Ovary (tissue), 9 donors: ENCODE results near the gene MYO3B. TPM values are rescaled to one million over a fixed set of nuclear protein-coding genes. Genes with fewer than 3 reads are reported as not detected.

Source experiments
- DNase-seq, 5 donors: peaks; one replicate each; pipeline ENCODE4 v3.0.0-alpha.2; 2019 to 2020
- H3K27ac ChIP-seq, 2 donors: fragments of 200-600 bp; one replicate each; pipeline versions ENCODE4 v1.5.1 to v1.8.0; 2019 to 2022
- H3K27me3 ChIP-seq: fragments of 200-600 bp; one replicate; pipeline ENCODE4 v1.8.0; 2022
- H3K36me3 ChIP-seq: fragments of 200-600 bp; sonication (generic); one replicate; pipeline ENCODE4 v1.5.1; 2019
- H3K4me1 ChIP-seq: one replicate; pipeline ENCODE4 v1.8.1; 2013; ENCODE audit warnings: mild to moderate bottlenecking, moderate library complexity; ENCODE audit not compliant: insufficient read depth
- H3K4me3 ChIP-seq: fragments of 200-600 bp; sonication (generic); one replicate; pipeline ENCODE4 v1.5.1; 2017
- H3K9me3 ChIP-seq, 2 donors: fragments of 200-600 bp in 1 of 2; sonication (generic) in 1 of 2; one replicate each; pipeline versions ENCODE4 v1.5.1 to v1.8.1; 2013 to 2019; ENCODE audit warnings: mild to moderate bottlenecking in 1 of 2, moderate library complexity in 1 of 2
- EP300 ChIP-seq: sonication (generic); formaldehyde crosslinking; IDR thresholded peaks from one replicate; pipeline ENCODE4 v1.6.1; 2017; ENCODE audit warnings: antibody characterized with exemption
- POLR2A ChIP-seq: fragments of 450-650 bp; IDR thresholded peaks from one replicate; pipeline ENCODE4 v1.6.1; 2017; ENCODE audit warnings: antibody characterized with exemption, mild to moderate bottlenecking, moderate library complexity
- WGBS, 3 donors: extraction: QIAGEN DNeasy Blood & Tissue Kit in 1 of 3; methylation state at CpG; one replicate each; pipeline versions ENCODE4 v1.1.5 to v1.1.7; 2013 to 2017; 5-methylcytosine and 5-hydroxymethylcytosine counted together
- intact Hi-C, 4 donors: fragments of 100-400 bp; cut with DNase I; formaldehyde crosslinking; loops; one replicate each; pipeline versions ENCODE4 v1.11.0 to v1.15.1; 2022 to 2023
- polyA plus RNA-seq, 2 donors: library from polyadenylated mRNA; stranded (reverse); fragments of 200-250 nt in 1 of 2; fragments of 350-450 nt in 1 of 2; fragmentation: Illumina TruSeq in 1 of 2; extraction: RNeasy Lipid Tissue Mini Kit (QIAGEN cat#74804) in 1 of 2; gene quantifications; one replicate each; pipeline ENCODE4 v1.2.3, GENCODE V29; 2013 to 2014
- total RNA-seq, 7 donors: library from RNA; depleted of rRNA in 2 of 7; stranded (reverse); fragments of >200 nt in 2 of 7; fragmentation: NEBNext Ultra II Directional in 3 of 7; extraction: Animal tissue kit (Norgen Biotek cat#: 25700) in 3 of 7; gene quantifications; one replicate each; pipeline versions ENCODE4 v1.1.0 to v1.2.4, GENCODE V29; 2016 to 2023
- TF ChIP-seq, protein P1 (sequence below), 3 donors: fragments of 450-650 bp in 2 of 3; fragments of 200-600 bp in 1 of 3; IDR thresholded peaks; one replicate each; pipeline versions ENCODE4 v1.5.1 to v1.8.0; 2016 to 2022; ENCODE audit warnings: antibody characterized with exemption in 3 of 3, mild to moderate bottlenecking in 1 of 3
- donor health status: DM: no; HTN: no; CAD: no; lungs with moderate emphysema.
- donor health status: DM: no; HTN: no; CAD: no.
- donor health status: Bipolar disorder and iron deficiency.
- donor health status: DM: yes; HTN: yes; CAD: no.
- donor health status: DM: no; HTN: no; CAD: no.
- donor health status: DM: yes; HTN: yes; CAD: no.

Gene MYO3B
- total and polyA plus RNA-seq, 9 donors = 0.04 to 1.3 (median 0.12) TPM; not detected in 2

DNA sequence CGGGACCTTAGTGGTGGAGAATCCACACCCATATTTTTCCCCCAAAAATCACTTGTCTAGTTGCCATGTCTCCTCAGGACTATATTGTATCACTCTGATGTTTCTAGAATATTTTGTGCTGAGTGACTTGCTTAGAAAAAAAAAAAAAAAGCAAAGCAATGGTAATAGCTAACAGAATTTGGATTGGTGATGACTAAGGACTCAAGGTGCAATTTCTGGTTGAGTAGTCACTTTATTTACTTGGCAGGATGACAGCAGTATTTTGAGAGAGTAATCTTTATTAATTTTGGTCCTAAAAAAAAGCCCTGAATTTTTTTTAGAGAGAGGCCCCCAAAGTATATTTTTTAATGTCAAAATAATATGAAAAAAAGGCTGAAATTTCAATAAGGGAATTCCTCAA lies 32.8 kb upstream of the MYO3B start:
- H3K27ac ChIP-seq = no peak overlapping the region
- no peaks in the 10 kb centered on the region for H3K36me3 ChIP-seq
- WGBS, 3 donors = 66 to 89% (median 81%) methylated on average over 1 of the region's 1 CpG
- intact Hi-C loops = no loop called here
- no peaks in the 10 kb centered on the region for H3K27me3 ChIP-seq
- no peaks in the 10 kb centered on the region for H3K9me3 ChIP-seq
- DNase-seq = no peak
- peaks cover 2% of the 10 kb centered on the region for H3K4me1 ChIP-seq
- TF ChIP-seq, protein P1, sequence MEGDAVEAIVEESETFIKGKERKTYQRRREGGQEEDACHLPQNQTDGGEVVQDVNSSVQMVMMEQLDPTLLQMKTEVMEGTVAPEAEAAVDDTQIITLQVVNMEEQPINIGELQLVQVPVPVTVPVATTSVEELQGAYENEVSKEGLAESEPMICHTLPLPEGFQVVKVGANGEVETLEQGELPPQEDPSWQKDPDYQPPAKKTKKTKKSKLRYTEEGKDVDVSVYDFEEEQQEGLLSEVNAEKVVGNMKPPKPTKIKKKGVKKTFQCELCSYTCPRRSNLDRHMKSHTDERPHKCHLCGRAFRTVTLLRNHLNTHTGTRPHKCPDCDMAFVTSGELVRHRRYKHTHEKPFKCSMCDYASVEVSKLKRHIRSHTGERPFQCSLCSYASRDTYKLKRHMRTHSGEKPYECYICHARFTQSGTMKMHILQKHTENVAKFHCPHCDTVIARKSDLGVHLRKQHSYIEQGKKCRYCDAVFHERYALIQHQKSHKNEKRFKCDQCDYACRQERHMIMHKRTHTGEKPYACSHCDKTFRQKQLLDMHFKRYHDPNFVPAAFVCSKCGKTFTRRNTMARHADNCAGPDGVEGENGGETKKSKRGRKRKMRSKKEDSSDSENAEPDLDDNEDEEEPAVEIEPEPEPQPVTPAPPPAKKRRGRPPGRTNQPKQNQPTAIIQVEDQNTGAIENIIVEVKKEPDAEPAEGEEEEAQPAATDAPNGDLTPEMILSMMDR (IDR thresholded peaks at IDR 0.05) = no peak
- TF ChIP-seq POLR2A (no peak), EP300 (no peak)
- H3K4me3 ChIP-seq = no peak overlapping the region

DNA sequence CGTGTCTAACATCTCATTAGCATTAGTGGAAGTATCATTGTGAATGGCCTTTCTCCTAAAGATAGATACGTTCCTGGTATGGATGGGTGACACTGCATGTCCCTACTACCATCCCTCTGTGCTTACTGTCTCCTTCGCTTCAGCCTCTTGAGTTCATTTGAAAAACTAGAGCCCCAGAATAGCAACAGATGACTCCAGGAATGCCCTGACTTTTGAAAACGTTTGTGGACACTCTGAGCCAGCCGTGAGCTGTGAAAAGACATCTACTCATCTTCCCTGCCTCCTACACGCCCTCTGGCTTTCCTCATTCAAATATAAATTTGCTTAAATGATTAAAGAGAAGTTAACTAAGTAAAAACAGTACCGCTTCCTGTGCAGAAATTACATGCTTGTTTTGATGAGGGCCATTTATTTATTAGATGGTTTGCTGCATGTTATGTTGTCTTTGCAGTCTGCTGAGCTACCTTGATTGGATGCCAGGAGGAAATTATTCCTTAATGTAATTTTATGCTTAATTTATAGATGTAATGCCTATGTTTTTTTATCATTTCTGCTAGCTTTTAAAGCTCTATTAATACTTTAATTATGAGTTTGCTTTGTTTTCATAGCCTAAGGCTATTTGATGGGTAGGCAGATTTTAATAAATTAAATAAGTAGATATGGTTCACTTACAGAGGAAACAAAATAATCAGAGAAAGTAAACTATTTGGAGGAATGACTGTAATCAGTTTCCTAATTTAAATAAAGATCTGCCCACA lies 32.1 kb upstream of the MYO3B start:
- H3K9me3 ChIP-seq = no peaks in the 10 kb centered on the region
- H3K4me1 ChIP-seq = peaks cover 2% of the 10 kb centered on the region
- H3K4me3 ChIP-seq = no peak overlapping the region
- no peaks in the 10 kb centered on the region for H3K36me3 ChIP-seq
- WGBS, 3 donors = 47 to 51% (median 50%) methylated on average over 7 of the region's 7 CpGs
- no peak for DNase-seq
- no peak overlapping the region for H3K27ac ChIP-seq
- intact Hi-C loops = no loop called here
- TF ChIP-seq EP300 (no peak), POLR2A (no peak)
- TF ChIP-seq, protein P1 (IDR thresholded peaks at IDR 0.05) = no peak
- no peaks in the 10 kb centered on the region for H3K27me3 ChIP-seq

DNA sequence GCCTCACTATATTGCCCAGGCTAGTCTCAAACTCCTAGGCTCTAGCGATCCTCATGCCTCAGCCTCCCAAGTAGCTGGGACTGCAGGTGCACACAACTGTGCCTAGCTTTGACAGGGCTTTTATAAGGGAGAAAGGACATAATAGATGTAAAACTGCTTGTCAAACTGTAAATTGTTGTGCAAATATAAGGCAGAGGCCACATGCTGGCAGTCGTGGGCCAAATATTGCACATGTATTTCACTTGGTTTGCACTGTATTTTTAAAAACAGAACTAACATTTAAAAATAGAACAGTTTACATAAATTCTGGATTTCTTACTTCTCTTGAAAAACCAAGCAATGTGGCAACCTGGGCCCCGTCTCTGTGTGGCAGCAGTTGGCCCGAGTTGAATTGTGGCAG lies 31.2 kb upstream of the MYO3B start:
- DNase-seq = no peak
- Histone ChIP-seq H3K36me3 (no peaks in the 10 kb centered on the region), H3K4me1 (peaks cover 2% of the 10 kb centered on the region), H3K27ac (no peak overlapping the region), H3K4me3 (no peak overlapping the region), H3K27me3 (no peaks in the 10 kb centered on the region), H3K9me3 (no peaks in the 10 kb centered on the region)
- intact Hi-C loops = no loop called here
- WGBS, 3 donors = 54 to 78% (median 67%) methylated on average over 4 of the region's 4 CpGs
- no peak for TF ChIP-seq EP300
- TF ChIP-seq, protein P1 (IDR thresholded peaks at IDR 0.05) = no peak
- no peak for TF ChIP-seq POLR2A

DNA sequence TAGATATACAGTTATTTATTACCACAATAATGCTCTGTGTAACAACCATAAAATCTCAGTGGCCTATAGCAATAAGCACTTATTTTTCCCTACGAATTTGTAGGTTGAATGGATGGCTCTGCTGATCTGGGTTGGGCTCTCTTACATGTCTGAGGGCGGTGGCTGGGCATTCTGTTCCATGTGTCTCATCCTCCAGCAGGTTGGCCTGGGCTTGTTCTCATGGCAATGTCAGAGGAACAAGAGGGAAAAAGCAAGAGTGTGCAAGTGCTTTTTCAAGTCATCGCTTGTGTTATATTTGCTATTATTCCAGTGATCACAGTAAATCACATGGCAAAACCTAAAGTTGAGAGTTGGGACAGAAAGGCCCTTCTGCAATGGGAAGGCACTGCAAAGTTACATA lies 30.4 kb upstream of the MYO3B start:
- no peak overlapping the region for H3K4me3 ChIP-seq
- TF ChIP-seq EP300 (no peak), POLR2A (no peak)
- TF ChIP-seq, protein P1 (IDR thresholded peaks at IDR 0.05) = no peak
- no peaks in the 10 kb centered on the region for H3K36me3 ChIP-seq
- peaks cover 2% of the 10 kb centered on the region for H3K4me1 ChIP-seq
- no peak overlapping the region for H3K27ac ChIP-seq
- intact Hi-C loops = no loop called here
- H3K9me3 ChIP-seq = no peaks in the 10 kb centered on the region
- WGBS, 3 donors = 83 to 91% (median 89%) methylated on average over 3 of the region's 3 CpGs
- no peaks in the 10 kb centered on the region for H3K27me3 ChIP-seq
- no peak for DNase-seq
